Activated gamma-delta T cell treated with Interleukin-2 at 50 U/mL for 16 hours (primary cell): ENCODE measurements around the gene GRM4.
"Not testable (repeated sequence)": the region's sequence is repeated elsewhere in the genome, so short reads cannot be mapped to it uniquely, and the experiment has no call there.

Experiments
- DNase-seq: peaks from one replicate; pipeline ENCODE4 v3.0.0-alpha.2; 2020

Gene GRM4

DNA sequence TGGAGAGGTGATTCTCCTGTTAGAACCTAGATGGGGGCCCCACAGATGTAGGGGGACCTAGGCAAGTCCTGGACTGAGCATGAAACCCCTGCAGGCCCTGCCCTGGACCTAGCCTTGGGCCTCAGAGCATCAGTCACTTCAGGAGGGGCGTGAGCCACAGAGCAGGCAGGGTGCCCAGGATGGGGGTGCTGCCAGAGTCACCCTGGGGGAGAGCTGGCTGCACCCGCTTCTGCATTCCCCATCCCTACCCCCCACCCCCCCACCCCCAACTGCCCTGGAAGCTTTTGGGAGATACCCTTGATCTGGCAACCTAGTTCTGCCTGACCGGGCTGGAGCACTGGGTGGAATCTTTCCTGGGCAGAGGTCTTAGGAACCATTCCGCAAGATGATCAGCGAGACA lies 125.6 kb downstream of the GRM4 start:
- DNase-seq = no peak

DNA sequence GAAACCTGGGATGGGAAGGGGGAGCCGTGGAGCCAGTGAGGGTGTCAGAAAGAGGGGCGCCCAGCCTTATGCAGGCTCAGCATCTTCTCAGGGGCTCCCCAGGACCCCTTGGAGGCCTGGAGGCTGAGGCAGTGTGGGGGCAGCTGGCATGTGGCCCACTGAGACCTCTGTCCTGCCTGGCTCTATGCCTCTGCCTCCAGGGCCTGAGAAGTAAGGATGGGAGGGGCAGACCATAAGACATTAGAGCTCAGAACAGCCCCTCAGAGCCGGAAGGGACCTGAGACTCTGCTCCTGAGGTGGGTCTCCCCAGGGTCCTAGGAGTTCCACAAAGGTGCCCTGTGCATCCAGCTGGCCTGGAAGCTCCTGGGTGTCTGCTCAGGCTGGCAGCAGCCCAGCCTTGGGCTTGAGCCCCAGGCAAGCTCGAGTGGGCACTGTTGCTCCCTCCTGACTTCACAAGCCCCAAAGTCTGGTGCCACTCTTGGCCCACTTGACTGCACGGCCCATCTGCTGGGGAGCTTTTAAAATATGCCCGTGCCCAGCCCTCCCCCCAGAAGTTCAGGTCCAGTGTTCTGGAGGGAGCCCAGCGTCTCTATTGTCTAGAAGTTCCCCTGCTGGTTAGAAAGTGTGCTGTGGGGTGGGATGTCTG lies 126.8 kb downstream of the GRM4 start:
- DNase-seq = no peak

DNA sequence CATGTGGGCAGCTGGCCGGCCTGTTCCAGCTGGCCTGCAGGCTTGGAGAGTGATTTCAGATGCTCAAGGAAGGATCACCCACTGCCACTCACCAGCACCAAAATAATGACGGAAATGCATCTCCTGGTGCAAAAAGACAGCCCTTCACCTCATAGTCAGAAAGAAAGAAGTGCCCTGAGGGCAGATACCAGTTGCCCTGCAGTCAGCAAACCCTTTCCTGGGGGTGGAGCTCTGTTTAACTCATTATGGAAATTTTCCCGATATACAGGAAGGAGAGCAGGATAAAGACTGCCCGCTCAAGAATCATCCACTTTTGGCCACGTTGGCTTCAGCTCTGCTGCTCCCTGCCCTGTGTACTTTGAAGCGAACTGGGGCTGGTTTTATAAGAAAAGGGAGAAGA lies 127.9 kb downstream of the GRM4 start:
- no peak for DNase-seq

DNA sequence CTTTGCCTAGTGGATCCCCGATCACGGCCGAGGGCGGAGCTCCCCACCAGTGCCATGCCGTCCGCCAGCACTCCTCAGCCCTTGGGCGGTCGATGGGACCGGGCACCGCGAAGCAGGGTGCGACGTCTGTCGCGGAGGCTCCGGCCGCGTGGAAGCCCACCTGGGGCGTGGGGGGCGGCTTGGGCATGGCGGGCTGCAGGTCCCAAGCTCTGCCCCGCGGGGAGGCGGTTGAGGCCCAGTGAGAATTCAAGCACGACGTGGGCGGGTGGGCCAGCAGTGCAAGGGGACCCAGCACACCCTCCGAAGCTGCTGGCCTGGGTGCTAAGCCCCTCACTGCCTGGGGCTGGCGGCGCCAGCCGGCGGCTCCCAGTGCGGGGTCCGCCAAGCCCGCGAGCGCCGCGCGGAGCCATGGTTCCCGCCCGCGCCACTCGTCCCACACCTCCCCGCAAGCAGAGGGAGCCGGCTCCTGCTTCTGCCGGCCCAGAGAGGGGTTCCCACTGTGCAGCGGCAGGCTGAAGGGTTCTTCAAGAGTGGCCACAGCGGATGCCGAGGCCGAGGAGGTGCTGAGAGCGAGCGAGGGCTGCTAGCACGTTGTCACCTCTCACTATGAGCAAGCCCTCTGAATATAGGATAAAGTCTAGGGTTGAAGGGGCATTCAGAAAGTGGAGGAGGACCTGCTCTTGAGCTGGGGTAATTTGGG lies 128.6 kb downstream of the GRM4 start:
- DNase-seq = no peak

DNA sequence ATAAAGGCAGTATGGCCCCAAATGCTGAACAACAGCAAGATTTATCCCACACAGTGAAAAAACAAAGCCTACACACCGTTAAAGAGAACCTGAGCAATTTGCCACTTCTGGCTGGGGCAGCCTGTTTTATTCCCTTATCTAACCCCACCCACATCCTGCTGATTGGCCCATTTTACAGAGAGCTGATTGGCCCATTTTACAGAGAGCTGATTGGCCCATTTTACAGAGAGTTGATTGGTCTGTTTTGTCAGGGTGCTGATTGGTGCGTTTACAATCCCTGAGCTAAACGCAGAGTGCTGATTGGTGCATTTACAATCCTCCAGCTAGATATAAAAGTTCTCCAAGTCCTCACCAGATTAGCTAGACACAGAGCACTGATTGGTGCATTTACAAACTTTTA lies 129.3 kb downstream of the GRM4 start:
- DNase-seq = not testable (repeated sequence)

DNA sequence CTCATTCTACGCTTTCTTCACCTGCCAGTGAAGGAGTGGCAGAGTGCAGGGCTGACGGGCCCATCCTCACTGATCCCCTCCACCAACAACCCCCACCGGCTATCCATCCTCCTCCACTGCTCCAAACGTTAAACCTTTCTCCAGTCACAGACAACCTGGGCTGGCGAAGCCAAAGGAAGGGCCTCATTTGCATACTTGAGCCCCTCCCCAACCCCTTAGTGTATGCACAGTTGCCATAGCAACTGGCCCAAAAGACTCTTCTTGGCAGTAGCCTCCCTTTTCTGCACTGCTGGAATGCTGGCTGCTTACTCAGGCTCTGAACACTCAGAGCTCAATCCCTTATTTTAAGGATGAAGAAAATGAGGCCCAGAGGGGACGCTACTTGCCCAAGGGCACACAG lies 130.3 kb downstream of the GRM4 start:
- no peak for DNase-seq

DNA sequence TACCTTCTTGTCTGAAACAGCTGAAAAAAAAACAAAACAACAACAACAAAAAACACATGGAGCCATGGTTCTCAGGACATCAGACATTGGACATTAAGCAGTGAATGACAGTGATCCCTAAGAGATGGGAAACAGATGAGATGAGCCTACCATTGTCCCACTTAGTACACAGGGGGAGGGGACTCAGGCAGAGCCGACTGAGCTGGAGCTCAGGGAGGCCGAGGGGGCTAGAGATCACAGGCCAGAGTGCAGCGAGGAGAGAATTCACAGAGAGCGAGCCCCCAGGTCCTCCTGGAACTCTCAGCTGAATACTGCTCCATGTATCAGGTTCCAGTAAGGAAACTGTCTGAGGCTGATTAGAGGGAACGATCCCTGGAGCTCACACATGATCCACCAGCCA lies 134.6 kb downstream of the GRM4 start:
- DNase-seq = no peak

DNA sequence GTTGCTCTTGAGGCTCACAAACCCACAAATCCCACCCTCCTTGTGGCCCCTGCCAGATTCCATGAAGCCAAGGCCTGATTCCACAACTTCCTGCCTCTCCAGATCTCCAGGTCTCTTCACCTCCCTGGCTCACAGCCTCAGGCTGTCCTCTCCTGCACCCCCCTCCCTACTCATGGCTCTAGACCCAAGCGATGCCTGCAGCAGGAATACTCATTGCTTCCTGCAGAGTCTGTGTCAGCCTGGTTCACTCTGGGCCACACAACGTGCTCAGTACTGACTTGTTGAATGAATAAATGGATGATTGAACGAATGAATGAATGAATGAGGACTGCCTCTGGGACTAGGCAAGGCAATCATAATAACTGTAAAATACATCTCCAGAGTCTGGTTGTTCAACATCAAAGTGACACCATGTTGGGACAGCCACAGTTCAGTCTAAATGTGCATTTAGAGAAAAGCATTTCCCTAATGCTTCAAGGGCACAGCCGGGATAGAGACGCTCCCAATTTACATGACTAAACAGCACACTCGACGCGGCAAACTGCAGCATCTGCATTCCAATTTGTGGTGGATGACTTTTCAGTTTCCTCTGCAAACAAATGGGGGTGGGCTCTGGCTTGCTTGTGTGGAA lies 139.9 kb downstream of the GRM4 start:
- no peak for DNase-seq

DNA sequence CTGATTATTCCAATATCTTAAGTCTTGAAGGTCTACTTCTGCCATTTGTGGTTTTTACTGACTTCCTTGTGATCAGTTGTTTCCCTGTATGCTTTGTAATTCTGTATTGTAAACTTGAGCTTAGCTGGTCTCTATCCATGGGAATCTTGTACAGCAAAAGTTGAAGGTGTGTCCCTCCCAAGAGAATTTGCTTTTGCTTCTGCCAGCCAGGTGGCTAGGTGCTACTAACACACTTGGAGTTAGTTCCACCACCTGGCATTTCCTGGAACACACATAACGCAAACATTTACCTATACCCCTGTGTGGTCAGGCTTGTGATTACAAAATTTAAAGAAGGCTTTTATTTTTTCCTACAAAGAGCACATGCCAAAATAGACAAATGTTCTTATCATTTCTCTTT lies 141.2 kb downstream of the GRM4 start:
- no peak for DNase-seq

DNA sequence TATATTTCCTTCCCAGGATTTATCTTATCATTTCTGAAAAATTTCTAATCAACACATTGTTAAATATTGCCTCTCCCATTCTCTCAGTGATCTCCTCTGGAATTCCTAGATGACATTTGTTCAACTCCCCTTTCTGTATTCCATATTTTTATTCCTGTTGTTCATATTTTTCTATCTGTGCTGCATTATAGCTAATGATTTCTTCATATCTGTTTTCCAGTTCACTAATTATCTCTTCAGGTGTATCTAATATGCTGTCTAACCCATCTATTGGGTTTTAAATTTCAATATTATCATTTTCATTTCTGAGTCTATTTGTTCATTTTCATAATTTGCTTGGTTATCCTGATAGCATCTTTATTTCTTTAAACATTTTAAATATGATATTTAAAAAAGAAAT lies 141.9 kb downstream of the GRM4 start:
- no peak for DNase-seq

DNA sequence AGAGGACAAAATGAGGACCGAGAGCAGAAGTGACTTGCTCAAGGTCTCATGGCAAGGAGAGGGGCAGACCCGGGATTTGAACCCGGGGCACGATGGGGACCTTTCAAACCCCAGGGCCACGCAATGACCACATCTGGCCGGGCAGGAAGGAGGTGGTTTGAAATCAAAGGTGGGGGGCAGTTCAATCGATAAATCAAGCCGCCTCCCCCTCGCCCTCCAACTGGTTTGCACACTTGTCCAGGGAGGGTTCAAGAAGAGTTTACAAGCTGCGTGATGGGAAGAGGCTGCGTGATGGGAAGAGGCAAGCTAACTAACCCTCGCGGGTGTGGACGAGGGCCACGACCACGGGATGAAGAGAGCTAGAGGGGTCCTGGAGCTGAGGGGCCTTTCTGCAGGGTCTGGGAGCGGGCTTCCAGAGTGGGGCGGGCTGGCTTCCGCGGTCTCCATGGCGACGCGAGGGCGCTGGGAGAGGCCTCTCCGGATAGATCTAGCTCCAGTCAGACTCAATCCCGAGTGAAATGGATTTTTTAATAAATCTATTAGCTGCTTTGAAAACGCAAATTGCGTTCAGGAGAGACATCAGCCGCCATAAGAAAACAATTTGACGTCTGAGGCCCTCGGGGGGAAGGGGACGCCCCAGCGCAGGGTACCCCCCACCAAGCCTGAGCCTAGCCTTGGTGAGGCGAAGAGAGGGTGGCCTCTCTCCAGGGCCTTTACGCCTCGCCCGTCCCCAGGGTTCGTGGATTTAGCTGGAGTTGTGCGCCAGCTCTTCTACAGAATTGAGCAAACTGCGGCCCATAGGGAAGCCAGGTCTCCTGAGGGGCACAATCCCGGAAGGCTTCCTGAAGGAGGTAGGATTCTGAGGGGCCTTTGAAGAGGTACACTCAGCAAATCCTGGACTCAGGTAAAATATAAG lies 143.9 kb downstream of the GRM4 start:
- no peak for DNase-seq

DNA sequence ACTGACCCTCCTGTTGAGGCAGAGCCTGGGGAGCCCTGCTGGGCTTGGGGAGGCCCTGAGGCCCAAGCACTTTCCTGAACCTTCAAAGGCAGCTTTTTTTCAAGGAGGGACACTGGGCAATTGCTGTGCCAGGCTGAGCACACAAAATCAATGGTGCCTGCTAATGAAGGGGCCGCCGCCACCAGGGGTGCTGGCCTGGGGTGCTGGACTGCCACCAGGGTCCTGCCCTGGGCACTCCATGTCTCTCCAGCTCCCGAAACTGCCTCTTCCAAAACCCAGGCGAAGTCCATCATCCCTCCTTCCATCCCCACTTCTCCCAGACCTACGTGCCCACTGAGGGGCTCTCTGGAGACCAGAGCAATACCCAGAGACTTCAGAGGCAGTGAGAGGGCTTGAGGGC lies 145.6 kb downstream of the GRM4 start:
- DNase-seq = no peak

DNA sequence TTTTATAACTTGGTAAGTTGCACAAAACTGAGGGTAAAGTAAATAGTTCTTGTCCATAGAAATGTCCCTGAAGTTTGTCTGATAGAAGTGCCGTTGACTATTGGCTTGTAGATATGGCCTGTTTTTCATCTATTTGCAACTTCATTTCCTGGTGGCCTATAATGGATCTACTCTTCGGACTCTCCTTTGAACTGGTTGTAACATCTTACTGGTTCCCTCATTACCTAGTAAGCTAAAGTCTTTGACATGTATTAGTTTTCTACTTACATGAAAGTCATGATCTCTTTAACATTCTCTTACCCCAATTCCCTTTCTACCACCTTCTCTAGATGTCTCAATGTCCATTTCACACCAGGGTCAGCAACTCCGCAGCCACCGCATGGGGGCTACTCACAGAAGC lies 146.3 kb downstream of the GRM4 start:
- DNase-seq = no peak

DNA sequence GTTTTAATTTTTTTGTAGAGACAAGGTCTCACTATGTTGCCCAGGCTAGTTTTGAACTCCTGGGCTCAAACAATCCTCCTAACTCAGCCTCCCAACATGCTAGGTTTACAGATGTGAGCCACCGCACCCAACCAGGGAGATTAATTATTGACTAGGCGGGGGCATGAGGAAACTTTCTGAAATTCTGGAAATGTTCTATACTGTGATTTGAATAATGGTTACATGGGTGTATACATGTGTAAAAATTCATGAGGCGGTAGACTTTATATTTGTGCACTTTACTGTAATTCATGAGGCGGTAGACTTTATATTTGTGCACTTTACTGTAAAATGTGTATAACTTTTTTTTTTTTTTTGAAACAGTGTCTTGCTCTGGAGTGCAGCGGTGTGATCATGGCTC lies 147.2 kb downstream of the GRM4 start:
- no peak for DNase-seq

DNA sequence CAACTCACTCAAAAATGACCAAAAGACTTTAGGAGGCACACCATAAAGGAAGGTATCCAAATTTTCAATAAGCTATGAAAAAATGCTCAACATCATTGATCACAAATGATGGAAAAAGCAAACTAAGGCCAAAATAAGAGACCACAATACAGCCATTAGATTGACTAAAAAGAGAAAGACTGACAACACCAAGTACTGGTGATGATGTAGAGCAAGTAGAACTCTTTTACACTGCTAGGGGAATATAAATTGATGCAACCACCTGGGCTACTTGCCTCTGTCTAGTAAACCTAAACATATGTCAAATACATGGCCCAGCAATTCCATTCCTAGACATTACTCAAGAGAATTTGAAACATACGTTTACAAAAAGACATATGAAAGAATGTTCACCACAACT lies 148.6 kb downstream of the GRM4 start:
- no peak for DNase-seq

DNA sequence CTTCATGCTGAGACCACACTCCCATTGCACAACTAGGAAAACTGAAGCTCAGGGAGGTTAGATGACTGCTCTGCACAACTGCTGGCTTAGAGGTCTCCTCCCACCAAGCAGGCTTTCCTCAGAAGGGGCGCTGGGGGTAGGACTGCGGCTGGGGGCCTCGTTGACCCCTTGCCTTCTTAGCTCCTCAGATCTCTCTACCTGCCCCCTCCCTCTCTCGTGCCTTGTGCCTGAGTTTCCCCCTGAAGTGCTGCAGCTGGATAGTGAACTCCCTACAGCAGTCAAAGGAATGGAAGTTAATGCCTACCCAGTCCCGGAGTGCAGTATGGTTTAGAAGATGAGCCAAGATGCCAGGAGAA lies 149.8 kb downstream of the GRM4 start:
- no peak for DNase-seq

DNA sequence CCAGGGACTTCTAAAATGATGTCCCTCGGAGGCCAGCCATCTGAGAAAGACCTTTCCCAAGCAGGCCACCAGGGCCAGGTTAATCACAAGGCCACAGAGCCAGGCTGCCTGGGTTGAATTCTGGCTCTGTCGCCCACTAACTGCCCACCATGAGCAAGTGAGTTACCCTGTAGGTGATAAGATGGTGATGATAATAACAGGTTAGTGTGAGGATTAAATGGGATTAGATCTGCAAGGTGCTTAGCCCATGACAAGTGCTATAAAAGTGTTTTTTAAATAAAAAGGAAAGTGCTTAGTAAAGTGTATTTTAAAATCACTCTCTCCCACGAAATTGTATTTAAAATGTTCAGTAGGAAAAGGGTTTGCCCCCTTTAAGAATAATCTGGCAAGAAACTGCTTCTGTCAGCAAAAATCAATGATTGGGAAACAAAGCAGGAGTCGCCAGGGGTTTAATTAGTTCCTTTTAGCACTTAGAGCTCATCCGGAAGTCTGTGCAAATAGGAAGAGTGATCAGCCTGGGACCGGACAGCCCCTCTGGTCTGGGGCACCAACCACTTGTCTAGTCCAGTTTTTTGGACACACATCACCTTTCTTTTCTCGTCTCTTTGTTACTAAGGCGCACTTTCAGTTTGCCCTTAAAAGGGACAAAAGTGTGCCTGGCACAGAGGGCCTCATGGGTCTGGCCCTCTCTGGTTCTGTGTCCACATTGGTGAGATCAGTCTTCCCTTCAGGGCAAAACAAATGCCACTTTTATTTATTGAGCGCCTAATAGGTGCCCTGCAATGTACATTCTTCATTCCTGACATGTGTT lies 150.4 kb downstream of the GRM4 start:
- no peak for DNase-seq

DNA sequence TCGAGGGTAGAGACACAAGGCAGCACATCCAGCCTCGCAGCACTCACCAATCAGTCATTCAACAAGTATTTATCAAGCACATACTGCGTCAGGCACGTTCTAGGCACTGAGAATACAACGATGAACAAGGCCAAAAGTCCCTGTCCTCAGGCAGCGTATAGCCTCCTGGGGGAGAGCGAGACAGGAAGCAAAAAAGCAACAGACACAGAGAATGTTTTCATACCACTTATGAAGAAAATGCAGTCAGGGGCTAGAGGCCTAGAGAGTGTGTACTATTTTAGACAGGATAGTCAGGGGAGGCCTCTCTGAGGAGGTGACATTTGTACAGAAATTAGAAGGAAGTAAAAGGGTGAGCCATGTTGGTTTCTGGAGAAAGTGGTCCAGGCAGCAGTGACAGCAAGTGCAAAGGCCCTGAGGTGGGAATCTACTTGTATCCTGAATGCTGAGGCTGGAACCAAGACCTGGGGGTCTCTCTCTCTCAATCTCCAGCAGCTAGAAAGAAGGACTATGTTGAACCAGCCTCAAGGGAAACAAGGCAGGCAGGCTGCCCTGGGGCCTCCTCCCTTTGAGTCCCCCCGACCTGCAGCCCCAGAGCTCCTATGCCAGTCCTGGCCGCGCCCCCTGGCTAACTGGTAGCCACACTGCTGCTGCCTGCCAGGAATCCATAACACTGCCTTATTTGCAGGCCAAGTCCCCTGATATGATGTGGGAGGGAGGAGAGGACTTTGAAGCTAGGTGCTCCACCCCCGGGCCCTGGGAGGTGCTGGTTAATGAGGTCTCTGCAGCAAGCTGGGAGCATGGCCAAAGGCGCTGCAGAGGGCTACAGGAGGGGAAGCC lies 151.2 kb downstream of the GRM4 start:
- DNase-seq = no peak

DNA sequence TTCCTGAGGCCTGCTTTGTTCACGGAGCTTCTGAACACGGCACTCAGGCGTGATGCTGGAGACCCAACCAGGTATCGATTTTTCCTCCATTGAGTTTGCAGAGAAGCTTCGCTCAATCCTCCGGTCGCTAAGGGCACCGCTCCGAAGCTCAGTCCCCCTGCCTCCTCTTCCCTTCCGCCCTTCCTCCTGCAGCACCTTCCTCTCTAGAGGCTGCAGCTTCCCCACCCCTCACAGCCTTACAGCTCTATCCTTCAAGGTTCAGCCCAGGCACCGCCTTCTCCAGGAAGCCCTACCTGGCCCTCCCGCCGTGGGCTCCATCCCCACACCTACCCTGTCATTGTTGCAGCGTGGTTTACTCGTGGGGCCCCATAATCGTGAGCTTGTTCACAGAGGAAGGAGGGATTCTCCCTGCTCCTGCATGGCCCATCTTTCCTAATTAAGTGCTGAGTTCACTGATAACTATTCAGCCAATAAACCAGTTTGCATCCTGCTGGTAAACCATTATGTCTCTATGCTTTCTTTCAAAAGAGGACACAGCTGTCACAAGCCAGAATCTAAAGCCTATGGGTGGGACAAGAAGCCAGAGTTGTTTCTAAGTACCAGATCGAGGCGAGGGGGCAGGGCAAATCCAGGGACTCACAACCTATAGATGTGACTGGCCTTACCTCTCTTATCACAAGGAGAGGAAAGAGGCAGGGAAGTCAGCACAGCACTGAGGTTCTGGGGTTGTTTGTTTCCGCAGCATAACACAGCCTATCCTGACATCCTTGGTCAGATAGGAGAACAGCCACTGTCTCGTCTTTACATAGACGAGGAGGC lies 152.0 kb downstream of the GRM4 start:
- no peak for DNase-seq

DNA sequence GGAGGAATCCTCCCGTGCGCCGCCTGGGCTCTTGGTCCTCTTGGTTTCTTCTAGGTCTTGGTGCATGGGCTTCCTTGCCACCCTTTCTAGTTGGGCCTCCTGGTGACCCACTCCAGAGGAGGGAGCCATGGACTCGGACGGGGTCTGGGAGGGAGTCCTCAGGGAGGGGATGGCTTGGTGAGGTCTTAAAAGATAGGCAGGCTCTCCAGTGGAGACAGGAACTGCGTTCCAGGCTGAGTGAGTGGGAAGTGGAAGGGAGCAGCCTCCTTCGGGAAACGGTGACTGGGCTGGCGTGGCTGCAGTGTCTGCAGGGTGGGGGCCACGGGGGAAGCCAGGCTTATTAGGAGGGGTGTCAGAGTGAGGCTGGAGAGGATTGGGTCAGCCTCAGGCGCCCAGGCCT lies 152.8 kb downstream of the GRM4 start:
- DNase-seq = no peak

DNA sequence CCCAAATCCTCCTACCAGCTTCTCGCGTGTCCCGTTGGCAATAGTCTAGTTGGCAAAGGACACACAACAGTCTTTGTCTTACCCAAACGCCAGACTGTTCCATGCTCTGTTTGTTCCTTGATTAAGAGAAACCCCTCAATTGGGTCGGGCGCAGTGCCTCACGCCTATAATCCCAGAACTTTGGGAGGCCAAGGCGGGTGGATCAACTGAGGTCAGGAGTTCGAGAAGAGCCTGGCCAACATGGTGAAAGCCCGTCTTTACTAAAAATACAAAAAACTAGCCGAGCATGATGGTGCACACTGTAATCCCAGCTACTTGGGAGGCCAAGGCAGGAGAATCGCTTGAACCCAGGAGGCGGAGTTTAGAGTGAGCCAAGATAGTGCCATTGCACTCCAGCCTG lies 153.7 kb downstream of the GRM4 start:
- DNase-seq = no peak
